HG03565 (cell line): ENCODE data around the gene METTL3.

Experiments used
- ATAC-seq: cut with Tn5 transposase; IDR thresholded peaks from one replicate; pipeline ENCODE4 v1.9.1; 2021; ENCODE audit warnings: mild to moderate bottlenecking, moderate library complexity; ENCODE audit not compliant: unreplicated experiment

METTL3 gene

DNA sequence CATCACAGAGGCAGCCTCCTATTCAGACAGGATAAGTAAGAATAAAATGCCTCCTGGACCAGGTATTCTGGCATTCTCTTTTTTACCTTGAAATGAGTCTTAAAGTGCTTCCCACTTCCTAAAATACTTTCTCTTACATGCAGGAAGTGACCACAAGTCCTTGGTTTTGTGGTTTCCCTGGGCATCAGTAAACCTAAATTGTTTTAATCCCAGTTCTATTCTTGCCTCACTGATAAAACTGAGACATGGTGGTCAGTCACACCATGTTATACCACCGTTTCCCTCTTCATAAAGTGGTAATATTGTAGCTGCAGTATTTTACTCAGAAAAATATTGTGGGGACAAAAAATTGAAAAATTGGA lies 16.2 kb upstream of the METTL3 start:
- ATAC-seq: no peak

DNA sequence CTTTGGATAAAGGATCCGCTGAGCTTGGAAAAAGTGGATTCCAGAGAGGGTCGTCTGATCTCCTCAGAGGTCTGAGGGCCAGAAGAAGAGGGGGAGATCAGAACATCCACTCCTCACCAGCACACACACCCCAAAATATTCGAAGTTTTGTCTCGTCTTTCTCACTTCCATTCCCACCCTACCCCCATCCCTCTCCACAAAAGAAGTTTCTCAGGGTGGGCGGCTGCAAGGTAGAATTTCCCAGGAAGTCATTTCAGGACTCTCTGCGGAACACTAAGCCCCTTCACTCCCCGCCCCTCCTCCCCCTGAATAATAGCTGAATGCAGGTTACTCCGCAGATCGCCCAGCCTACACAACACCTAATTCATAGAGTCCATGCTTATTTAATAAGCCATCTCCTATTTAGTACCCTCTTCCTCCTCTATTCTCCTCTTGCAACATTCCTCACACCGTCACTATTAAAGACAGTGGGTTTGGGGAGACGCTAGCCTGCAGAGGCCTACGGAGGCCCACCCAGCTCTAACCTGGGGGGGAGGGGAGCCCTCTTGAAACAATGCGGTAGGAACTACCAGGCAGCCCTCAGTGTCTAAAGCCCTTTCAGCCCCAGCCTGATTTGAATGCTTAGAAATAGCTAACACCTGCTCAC lies 15.7 kb upstream of the METTL3 start:
- ATAC-seq: no peak

DNA sequence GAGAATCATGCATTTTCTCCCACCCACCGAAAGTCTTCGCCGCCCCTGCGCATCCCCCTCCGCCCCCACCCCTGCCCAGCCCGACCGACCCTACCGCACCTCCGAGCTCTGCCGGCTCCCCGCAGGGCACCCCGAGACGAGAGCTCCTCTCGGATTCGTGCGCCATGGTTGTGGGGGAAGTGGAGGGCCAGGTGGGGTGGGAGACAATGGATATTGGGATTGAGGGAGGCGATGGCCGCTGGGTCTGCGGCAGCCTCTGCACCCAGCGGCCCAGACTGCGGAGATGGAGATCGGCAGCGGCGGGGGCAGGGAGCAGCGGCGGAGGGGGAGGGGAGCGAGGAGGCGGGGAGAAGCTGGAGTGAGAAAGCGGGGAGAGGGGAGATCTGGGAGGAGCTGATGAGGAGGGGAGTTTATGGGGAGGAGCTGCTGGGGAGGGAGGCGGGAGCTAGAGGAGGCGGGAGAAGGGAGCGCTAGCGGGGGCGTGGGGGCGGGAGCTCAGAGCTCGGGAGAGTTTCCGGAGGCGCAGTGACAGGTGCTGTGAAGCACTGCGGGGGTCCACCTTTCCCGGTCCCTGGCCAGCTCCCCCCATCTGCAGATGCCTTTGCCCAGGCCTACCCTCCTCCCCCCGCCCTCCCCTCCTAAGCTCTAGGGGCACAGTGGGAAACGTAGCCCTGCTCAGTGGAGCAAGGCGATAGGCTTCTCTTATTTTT lies 15.0 kb upstream of the METTL3 start, which contains the start of gene SALL2:
Gene SALL2, minus strand, starts transcription at position 385 of the 710 bp plus-strand sequence. Its CDS starts 219 bp downstream, at position 166.
- ATAC-seq: no peak

DNA sequence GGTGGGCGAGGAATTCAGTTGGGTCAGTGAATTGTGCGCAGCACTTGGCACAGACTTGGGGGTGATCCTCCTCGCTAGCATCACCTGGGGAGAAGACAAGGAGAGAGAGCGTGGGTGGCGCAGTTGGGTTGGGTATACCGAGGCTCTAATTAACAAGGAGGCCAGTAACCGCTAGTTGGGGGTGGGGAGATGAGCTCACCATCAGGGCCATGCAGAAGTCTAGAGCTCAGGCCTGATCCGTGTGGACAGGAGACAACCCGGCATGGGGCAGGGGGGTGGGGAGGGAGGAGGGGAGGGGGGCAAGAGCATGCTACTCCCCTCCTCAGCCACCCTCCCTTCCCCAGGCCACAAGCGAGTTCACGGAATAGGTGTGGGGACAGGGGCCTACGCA lies 14.4 kb upstream of the METTL3 start:
- ATAC-seq: no peak

DNA sequence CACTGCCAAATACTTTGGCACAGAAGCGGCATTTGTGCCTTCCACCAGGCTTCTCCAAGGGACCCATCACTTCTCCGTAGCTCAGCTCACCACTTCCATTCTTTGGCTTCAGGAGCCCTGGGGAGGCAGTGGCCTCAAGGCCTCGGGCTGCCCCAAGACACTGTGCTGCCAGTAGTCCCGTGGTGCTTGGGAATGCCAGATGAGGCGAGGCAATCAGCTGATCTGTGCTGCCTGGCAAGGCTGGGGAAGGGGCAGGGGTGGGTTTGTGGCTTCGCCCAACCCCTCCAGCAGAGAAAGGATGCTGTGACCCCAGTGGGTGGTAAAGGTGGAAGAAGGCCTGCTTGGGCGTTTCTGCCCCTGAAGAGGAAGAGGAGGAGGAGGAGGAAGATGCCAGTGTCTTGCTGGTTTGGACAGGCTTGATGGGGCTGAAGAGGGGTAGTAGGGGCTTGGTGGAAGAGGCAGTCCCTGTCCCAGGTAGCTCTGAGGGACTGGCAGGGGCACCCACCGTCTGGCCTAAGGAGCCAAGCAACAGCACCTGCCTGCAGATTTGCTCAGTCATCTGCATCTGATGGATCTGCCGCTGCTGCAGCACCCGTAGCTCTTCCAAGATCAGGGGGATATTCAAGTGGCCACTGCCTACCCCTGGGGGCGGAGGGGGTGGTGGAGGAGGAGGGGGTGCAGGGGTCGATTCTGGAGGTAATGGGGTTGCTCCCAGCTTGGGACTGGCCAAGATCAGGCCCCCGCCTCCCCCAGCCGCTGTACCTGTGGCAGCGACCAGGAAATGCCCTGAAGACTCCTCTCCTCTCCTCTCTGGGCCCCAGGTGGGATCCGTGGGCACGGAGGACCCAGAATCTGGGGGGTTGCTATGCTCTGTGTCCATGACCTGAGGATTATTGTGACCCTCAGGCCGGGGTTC lies 13.7 kb upstream of the METTL3 start:
- no peak for ATAC-seq

DNA sequence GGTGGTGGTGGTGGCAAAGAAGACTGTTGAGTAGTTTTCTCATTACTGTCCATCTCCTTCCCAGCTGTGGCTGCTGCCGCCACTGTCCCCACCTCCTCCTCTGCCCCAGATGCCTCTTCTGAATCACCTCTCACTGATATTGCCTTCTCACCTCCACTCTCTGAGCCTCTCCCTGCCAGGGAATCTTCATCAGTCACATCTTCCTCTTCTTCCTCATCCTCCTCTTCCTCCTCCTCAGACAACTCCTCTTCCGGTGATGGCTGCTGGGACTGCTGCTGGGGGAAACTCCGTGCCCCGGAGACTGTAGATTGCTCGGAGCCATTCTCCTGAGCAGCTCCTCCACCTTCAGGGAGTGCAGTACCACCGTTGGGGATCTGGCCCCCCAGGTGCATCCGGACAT lies 12.1 kb upstream of the METTL3 start:
- ATAC-seq: no peak

DNA sequence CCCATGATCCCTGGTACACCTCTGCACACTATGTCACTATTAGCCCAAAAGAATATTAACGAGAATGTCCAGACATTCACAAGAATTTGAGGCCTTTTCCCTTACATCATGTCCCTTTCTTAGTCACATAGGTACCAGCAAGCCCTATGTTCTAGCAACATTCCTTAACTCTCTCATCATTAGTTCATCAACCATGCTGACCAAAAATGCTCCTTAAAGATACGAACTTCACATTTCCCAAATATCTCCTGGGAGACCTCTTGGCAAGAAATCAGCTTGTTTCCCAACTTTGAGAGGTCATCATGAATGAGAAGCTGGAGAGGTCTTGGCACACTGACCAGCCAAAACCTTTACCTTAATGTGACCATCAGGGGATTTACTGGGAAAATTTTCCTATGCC lies 10.4 kb upstream of the METTL3 start:
- ATAC-seq: no peak

DNA sequence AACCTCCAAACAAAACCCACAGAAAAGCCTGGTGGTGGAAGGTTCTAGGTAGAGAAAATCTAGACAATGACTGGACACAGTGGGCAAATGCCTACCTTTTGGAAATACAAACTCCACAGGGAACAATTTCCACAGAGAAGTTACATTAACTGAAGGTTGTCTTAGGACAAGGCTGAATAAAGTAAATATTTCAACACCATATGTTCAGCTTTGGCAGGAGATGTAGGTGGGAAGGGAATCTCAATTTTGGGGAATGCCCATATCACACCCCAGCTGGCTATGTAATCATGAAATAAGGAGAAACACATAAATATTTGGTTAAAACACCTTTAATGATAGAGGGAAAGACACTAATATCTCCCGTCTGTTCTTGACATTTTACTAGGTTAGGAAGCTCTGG lies 9.6 kb upstream of the METTL3 start:
- no peak for ATAC-seq

DNA sequence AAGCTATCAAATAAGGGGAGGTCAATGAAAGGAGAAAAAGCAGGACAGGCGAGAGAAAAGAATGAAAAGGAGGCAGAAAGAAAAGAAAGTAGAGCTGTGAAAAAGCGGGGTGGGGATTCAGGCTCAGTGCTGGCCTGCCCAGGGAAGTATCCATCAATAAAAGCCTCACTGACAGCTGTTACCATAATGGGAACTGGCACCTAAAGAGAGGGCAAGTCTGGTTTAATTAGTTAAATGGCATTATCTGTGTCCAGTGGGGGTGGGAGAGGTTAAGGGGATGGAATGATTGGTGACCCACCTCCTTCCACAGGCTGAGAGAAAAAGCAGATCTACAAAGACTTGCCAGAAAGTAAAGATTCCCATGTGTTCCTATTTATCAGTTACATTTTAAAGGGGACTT lies 7.6 kb upstream of the METTL3 start:
- ATAC-seq: no peak

DNA sequence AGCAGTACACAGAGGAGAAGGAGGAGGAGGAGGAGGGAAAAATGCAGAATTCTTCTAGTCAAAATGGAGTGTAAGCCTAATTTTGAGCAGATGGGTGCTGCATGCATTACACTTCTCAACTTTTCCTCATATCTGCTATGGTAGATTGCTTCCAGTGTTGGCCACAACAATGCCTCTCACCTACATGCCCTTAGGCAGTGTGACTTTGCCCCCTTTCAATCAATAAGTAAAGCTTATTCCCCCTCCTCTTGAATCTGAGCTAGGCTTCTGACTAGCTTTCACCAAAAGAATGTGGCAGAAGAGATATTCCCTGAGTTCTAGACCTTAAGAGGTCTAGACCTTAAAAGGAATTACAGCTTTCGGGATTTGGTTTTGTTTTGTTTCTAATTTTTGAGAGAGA lies 3.2 kb upstream of the METTL3 start:
- no peak for ATAC-seq

DNA sequence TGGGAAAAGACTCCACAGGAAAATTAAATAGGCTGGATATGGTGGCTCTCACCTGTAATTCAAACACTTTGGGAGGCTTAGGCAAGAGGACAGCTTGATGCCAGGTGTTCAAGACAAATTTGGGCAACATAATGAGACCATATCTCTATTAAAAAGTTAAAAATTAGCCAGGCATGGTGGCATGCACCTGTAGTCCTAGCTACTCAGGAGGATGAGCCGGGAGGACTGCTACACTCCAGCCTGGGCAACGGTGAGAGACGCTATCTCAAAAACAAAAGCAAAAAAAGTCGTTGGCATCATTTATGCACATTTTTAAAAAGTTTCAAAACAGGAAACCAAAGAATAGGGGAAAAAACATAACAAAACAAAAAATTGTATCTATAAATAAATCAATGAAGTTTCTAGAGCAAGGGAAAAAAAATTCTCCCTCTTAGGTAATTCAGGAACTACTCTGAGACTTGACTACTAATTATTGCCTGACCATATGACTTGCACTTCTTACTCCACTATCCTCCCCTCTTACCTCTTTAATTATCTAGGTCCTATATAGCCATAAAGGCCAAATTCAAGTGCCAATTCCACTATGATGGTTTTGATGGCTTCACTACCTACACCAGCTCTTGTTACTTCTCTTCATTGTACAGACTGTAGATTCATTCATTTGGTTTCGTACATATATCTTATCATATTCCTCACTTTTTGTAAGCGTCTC lies 1.6 kb downstream of the METTL3 start:
- no peak for ATAC-seq

DNA sequence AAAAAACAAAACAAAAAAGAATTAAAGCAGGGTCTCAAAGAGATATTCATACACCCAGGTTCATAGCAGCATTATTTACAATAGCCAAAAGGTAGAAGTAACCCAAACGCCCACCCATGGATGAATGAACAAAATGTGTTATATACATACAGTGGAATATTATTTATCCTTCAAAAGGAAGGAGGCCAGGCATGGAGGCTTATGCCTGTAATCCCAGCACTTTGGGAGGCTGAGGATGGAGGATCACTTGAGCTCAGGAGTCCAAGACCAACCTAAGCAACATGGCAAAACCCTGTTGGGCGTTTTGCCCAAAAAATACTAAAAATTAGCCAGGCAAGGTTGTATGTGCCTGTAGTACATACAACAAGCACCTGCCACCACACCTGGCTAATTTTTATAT lies 4.6 kb downstream of the METTL3 start:
- ATAC-seq: no peak

DNA sequence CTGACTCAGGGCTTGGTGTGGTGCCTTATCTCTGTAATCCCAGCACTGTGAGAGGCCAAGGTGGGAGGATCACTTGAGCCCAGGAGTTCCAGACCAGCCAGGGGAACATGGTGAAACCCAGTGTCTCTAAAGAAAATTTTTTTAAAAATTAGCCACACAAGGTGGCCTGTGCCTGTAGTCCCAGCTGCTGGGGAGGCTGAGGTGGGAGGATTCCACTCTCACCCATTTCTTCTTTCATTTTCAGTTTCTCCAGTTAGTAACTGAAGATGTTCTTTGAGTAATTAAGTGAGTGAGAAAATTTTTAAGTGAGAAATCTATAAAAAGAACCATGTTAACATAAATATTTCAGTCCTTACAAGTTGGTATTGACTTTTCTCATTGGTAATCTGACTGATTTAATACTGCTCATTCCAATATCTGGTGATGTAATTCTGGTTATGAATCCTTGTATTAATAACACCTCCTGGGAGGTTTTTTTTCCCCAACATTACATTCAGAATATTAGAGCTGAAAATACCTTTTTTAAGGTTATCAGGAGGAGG lies 6.1 kb downstream of the METTL3 start:
- ATAC-seq: peak; percentile 78

DNA sequence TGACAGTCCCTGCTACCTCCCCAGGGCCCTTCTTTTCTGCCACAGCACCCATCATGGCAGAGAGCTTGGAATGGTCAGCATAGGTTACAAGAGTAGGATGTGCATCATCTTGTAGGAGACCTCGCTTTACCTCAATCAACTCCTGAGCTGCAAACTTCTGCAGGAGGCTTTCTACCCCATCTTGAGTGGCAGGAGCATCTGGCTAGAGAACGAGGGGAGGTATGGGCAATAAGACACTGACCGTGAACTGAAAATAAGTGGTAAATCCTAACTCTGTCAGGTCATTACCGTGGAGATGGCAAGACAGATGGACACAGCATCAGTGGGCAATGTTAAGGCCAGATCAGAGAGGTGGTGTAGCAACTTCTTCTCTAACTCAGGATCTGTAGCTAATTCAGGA lies 7.8 kb downstream of the METTL3 start:
- no peak for ATAC-seq

DNA sequence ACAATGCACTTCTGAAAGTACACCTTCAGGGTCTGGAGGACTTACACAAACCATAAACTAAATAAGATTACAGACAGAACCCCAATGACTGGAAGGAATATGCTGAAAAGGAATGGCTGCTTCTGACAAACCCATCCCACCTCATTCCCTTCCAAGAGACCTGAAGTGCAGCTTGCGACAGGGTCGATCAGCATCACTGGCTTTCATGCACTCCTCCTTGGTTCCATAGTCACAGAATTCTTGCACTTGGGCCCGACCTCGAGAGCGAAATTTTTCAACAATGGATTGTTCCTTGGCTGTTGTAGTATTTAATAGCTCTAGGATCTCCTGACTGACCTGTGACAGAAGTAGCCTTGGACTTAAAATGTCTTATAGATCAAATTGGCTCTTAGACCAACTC lies 9.6 kb downstream of the METTL3 start:
- no peak for ATAC-seq

DNA sequence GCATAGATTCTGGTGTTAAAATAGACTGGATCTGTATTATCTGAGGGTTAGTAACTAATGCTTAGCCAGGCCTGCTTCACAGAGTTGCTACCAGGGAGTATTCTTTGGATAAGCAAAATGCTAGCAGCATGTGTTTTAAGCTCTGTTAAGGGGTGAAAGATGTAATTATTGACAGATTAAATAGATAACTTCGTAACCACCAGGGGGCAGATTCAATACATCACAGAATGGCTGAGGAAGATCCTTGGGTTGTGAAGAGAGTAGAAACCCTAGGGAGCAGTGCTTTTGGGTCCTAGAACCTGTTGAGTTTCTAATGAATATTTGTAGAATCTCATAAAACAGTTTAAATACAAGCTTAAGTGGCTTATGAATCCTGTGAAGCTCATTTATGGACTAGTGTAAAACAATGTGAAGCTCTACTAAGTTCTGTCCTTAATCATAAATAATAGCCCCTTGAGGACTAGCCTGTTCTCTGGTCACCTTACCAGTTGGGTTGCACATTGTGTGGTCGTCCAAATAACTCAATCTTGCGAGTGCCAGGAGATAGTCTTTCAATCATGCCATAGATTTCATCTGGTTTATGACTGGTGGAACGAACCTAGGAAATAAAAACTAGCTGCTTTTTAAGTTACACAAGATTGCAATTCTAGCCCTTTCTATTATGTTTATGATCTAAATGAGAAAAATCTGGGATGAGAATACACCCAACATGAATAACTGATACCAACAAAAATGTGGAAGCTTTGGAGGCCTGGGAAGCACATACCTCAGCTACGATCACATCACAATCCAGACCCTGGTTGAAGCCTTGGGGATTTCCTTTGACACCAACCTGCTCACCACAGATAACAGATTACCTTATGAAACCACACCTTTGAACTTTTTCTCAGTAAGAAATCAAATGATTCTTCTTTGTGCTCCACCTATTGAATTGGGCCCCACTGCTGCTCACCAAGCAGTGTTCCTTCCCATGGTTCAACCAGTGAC lies 12.3 kb downstream of the METTL3 start:
- ATAC-seq: no peak

DNA sequence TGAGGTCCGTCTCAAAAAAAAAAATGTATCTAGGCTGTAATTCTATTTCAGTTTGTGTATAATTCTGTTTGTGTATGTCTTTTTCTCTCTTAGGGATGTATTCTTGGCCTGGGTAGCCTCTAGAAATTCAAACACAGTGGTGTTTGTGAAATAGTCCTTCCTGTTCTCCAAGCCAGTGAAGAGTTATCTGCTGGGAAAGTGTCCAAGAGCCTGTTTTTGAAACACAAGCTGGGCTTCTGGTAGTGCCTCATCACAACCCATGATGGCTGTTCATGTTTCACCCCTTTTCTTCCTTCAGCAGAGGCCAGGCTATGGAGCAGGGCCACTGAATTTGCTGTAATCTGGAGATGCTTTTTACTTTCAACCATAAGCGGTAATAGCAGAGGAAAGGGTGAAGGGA lies 14.7 kb downstream of the METTL3 start:
- ATAC-seq: no peak

DNA sequence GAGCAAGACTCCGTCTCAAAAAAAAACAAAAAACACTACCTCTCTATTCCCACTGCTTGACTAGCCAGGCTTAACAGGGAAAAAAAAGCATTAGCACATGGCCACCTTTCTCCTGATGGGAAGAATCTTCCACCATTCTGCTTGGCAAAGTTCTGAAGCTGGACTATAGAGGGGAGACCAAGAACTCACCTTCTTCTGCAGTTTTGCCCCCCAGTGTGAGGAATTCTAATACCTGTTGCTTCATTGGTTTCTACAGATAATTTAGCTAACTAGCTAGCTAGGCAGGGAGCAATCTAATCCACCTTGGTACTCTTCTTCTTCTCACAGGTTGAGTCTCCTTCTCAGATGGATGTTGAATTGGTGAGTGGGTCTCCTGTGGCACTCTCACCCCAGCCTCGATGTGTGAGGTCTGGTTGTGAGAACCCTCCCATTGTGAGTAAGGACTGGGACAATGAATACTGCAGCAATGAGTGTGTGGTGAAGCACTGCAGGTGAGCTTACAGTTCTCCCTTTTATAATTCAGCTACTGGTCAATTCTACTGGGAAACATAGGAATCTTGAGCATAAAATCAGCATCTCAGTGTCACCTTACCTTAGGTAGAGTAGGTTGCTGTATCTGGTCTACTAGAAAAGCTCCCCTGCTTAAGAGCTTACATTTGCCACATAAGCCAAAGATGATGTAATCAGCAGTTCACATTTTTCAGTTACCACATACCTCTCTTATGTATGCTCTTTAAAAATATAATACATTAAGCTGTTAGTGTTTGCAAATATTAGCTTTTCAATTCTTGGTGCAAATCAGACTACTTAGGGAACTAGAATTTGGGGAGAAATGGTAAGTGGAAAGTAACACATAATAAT lies 16.0 kb downstream of the METTL3 start:
- ATAC-seq: no peak

DNA sequence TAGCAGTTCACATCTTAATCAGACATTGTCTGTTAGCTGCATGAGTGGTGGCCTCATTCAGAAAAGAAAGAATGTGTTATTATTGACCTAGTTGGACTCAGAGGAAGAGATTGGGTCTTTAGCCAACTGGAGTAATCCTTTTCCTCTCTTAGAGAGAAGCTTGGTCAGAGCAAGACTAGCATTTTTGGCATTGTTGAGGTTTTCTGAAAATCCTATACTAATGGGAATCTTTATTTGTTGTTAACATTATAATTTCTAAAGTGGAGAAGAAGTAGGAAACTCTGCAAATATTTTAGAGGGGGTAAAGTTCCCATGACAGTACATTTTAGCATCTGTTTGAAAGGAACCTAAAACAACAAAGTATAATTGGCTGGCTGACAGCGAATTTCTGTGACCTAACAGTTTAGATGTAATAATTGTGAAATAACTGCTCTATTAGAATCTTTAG lies 24.5 kb downstream of the METTL3 start:
- ATAC-seq: no peak
